ENCODE data around the gene BDP1.
"Not testable (repeated sequence)": the region's sequence is repeated elsewhere in the genome, so short reads cannot be mapped to it uniquely, and the experiment has no call there.

Gene BDP1

DNA sequence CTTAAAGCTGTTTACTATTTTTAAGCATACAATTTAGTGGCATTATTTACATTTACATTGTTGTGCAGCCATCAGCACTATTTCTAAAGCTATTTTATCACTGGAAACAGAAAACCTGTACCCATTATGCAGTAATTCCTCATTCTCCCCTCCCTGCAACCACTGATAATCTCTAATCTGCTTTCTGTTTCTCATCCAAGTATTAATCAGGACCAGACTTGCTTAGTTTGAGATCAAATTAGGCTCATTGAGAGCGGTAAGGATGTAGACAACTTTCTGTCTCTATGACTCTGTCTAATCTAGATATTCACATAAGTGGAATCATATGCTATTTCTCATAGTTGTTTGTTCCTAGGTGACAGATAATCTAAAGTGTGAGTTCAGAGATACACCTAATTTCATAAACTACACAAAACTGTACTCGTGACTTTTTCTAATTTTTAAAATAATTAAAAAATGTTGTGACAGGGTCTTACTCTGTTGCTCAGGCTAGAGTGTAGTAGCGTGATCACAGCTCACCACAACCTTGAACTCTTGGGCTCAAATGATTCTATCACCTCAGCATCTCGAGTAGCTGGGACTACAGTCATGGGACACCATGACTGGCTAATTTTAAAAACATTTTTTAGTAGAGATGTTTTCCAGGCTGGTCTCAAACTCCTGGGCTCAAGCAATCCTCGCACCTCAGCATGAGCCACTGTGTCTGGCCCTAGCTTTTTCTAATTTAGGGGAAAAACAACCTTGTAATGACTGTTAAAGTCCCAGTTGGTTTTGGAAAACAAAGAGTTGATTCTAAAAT lies 37.6 kb downstream of the BDP1 start:
- no peak for TF ChIP-seq MYC (IDR thresholded peaks at IDR 0.05; ENCODE audit: low read depth, low read length)
- TF ChIP-seq, protein P1, sequence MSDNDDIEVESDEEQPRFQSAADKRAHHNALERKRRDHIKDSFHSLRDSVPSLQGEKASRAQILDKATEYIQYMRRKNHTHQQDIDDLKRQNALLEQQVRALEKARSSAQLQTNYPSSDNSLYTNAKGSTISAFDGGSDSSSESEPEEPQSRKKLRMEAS (IDR thresholded peaks at IDR 0.05; ENCODE audit: low read depth, low read length): no peak
- TF ChIP-seq, protein P2, sequence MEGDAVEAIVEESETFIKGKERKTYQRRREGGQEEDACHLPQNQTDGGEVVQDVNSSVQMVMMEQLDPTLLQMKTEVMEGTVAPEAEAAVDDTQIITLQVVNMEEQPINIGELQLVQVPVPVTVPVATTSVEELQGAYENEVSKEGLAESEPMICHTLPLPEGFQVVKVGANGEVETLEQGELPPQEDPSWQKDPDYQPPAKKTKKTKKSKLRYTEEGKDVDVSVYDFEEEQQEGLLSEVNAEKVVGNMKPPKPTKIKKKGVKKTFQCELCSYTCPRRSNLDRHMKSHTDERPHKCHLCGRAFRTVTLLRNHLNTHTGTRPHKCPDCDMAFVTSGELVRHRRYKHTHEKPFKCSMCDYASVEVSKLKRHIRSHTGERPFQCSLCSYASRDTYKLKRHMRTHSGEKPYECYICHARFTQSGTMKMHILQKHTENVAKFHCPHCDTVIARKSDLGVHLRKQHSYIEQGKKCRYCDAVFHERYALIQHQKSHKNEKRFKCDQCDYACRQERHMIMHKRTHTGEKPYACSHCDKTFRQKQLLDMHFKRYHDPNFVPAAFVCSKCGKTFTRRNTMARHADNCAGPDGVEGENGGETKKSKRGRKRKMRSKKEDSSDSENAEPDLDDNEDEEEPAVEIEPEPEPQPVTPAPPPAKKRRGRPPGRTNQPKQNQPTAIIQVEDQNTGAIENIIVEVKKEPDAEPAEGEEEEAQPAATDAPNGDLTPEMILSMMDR (IDR thresholded peaks at IDR 0.05; ENCODE audit: low read depth, low read length): no peak
- TF ChIP-seq POLR2A (IDR thresholded peaks at IDR 0.05; ENCODE audit: extremely low read depth, insufficient read length): no peak
- no peak for DNase-seq (ENCODE audit: low read depth)

DNA sequence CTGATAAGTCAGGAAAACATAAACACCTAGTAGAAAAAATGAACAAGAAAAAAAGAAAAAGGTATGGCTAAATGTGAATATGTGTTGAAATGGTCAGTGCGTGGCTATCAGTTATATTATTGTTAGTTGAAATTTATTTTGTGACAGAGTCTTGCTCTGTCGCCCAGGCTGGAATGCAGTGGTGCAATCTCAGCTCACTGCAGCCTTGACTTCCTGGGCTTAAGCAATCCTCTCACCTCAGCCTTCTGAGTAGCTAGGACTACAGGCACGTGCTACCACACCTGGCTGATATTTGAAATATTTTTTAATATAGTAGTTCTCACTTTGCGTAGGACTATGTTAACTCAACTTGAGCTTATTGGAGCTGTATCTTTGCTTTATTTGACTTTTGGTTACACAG lies 38.8 kb downstream of the BDP1 start:
- not testable (repeated sequence) for DNase-seq (ENCODE audit: low read depth); H3K4me3 ChIP-seq (ENCODE audit: low read depth, low read length)

More for the DNA sequence above, 37.6 kb downstream of the BDP1 start:
- H3K4me3 ChIP-seq (ENCODE audit: low read depth, low read length): no peak overlapping the region

DNA sequence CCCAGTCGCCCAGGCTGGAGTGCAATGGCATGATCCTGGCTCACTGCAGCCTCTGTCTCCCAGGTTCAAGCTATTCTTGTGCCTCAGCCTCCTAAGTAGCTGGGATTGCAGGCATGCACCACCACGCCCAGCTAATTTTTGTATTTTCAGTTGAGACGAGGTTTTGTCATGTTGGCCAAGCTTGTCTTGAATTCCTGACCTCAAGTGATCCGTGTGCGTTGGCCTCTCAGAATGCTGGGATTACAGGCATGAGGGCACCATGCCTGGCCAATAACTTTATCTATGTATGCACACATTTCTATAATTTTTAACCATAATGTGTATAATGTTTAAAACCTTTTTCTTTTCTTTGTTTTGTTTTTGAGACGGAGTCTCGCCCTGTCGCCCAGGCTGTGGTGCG lies 43.3 kb downstream of the BDP1 start:
- H3K4me3 ChIP-seq (ENCODE audit: low read depth, low read length); DNase-seq (ENCODE audit: low read depth): not testable (repeated sequence)

DNA sequence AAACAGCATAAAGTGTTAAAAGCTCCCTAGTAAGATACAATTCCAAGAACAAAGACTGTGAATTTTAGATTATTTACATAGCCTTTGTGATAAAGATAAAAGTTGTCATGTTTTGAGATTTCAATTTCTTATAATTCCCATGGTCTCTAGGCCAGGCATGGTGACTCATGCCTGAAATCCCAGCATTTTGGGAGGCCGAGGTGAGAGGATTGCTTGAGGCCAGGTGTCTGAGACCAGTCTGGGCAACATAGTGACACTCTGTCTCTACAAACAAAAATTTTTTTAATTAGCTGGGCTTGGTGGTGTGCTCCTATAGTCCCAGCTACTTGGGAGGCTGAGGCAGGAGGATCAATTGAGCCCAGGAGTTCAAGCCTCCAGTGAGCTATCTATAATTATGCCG lies 48.1 kb downstream of the BDP1 start:
- no peak overlapping the region for H3K4me3 ChIP-seq (ENCODE audit: low read depth, low read length)
- TF ChIP-seq, protein P2 (IDR thresholded peaks at IDR 0.05; ENCODE audit: low read depth, low read length): no peak
- TF ChIP-seq POLR2A (IDR thresholded peaks at IDR 0.05; ENCODE audit: extremely low read depth, insufficient read length) (no peak), MYC (IDR thresholded peaks at IDR 0.05; ENCODE audit: low read depth, low read length) (no peak)
- TF ChIP-seq, protein P1 (IDR thresholded peaks at IDR 0.05; ENCODE audit: low read depth, low read length): no peak
- DNase-seq (ENCODE audit: low read depth): no peak

DNA sequence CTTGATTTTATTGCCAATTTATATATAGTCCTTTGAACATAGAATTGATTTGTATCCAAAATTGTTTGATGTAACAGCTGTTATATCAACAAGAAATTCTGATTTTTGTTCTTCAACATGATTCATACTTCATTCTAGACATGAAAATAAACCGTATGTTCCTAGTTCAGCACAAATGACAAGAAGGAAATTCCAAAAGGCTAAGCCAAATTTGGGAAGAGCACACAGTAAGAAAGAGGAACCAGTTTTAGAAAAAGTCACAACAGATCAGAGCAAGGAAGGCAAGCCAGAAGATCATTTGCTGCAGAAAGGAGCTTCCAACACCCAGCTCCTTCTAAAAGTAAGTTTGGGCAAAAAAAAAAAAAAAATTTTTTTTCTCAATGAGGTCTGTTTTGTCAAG lies 66.7 kb downstream of the BDP1 start:
- TF ChIP-seq, protein P1 (IDR thresholded peaks at IDR 0.05; ENCODE audit: low read depth, low read length): no peak
- no peak for TF ChIP-seq POLR2A (IDR thresholded peaks at IDR 0.05; ENCODE audit: extremely low read depth, insufficient read length)
- TF ChIP-seq, protein P2 (IDR thresholded peaks at IDR 0.05; ENCODE audit: low read depth, low read length): no peak
- no peak for TF ChIP-seq MYC (IDR thresholded peaks at IDR 0.05; ENCODE audit: low read depth, low read length)
- H3K4me3 ChIP-seq (ENCODE audit: low read depth, low read length): no peak overlapping the region
- DNase-seq (ENCODE audit: low read depth): no peak

DNA sequence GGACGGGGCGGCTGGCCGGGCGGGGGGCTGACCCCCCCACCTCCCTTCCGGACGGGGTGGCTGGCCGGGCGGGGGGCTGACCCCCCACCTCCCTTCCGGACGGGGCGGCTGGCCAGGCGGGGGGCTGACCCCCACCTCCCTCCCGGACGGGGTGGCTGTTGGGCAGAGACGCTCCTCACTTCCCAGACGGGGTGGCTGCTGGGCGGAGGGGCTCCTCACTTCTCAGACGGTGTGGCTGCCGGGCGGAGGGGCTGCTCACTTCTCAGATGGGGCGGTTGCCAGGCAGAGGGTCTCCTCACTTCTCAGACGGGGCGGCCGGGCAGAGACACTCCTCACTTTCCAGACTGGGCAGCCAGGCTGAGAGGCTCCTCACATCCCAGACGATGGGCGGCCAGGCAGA lies 70.2 kb downstream of the BDP1 start:
- not testable (repeated sequence) for DNase-seq (ENCODE audit: low read depth); H3K4me3 ChIP-seq (ENCODE audit: low read depth, low read length)

DNA sequence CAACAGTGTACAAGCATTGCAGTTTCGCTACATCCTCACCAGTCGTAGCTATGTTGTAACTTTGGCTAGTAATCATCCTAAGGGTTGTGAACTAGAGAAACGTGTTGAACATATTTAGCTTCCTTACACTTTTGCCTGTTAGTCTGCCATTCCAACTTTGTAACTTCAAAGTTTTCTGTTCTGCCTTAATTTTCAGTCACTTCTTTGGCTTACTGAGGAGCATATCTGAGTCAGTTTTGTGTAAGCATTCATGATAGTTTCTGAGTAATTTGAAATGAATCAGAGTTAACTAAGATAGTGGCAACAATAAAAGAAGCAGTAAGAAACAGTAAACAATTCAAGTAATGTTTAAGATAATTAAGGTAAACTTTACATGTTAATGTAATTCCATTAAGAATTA lies 72.8 kb downstream of the BDP1 start:
- no peak overlapping the region for H3K4me3 ChIP-seq (ENCODE audit: low read depth, low read length)
- DNase-seq (ENCODE audit: low read depth): no peak
- TF ChIP-seq POLR2A (IDR thresholded peaks at IDR 0.05; ENCODE audit: extremely low read depth, insufficient read length) (no peak), MYC (IDR thresholded peaks at IDR 0.05; ENCODE audit: low read depth, low read length) (no peak)
- TF ChIP-seq, protein P2 (IDR thresholded peaks at IDR 0.05; ENCODE audit: low read depth, low read length): no peak
- TF ChIP-seq, protein P1 (IDR thresholded peaks at IDR 0.05; ENCODE audit: low read depth, low read length): no peak

Data from NB4 (cell line).